ENCODE results near the gene DBX1. TPM values are rescaled to one million over a fixed set of nuclear protein-coding genes. Genes with fewer than 3 reads are reported as not detected.
A peak's percentile ranks its signal among the peaks of the same experiment; 100 is the strongest.

The DBX1 gene
- total RNA-seq, 1 donor from 2014 or later, result not detected

DNA sequence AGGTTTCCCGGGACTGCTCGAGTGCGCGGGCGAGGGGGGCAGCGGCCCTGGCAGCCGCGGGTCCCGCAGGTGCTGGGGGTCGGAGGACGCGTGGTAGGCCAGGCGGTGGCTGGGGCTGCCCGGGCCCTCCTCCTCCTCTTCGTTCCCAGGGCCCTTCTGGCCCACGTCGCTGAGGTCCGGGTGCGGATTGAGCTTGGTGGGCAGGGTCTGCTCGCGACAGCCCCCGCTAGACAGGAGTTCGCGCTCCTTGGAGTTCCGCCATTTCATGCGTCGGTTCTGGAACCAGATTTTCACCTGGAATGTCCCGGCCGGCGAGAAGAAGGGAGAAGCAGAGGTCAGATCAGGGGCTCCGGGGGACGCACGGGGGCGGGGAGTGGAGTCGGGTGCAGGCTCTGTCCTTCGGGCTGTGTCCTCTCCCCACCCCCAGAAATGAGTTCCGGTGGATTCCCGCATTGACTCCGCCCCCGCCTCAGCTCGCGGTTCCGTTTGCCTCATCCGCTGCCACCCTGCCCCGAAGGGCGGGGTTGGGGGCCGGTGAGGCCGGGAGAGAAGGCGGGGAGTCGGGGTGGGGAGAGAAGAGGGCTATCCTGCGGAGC, 3.9 kb downstream of the DBX1 start:
- TF ChIP-seq, protein P1, sequence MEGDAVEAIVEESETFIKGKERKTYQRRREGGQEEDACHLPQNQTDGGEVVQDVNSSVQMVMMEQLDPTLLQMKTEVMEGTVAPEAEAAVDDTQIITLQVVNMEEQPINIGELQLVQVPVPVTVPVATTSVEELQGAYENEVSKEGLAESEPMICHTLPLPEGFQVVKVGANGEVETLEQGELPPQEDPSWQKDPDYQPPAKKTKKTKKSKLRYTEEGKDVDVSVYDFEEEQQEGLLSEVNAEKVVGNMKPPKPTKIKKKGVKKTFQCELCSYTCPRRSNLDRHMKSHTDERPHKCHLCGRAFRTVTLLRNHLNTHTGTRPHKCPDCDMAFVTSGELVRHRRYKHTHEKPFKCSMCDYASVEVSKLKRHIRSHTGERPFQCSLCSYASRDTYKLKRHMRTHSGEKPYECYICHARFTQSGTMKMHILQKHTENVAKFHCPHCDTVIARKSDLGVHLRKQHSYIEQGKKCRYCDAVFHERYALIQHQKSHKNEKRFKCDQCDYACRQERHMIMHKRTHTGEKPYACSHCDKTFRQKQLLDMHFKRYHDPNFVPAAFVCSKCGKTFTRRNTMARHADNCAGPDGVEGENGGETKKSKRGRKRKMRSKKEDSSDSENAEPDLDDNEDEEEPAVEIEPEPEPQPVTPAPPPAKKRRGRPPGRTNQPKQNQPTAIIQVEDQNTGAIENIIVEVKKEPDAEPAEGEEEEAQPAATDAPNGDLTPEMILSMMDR (IDR thresholded peaks at IDR 0.05), result no peak
- no peak for DNase-seq (ENCODE audit: low spot score)
- no peak overlapping the region for H3K27ac Mint-ChIP-seq (ENCODE audit: unreplicated experiment)
- peaks cover 8% of the 10 kb centered on the region for H3K36me3 Mint-ChIP-seq (ENCODE audit: low read depth)
- H3K4me3 Mint-ChIP-seq (ENCODE audit: unreplicated experiment), result peak overlapping the region; percentile 38
- peaks cover 53% of the 10 kb centered on the region for H3K27me3 Mint-ChIP-seq (ENCODE audit: low read depth)
- peaks cover 2% of the 10 kb centered on the region for H3K9me3 Mint-ChIP-seq (ENCODE audit: low read depth)
- peaks cover 32% of the 10 kb centered on the region for H3K4me1 Mint-ChIP-seq (ENCODE audit: low read depth)

DNA sequence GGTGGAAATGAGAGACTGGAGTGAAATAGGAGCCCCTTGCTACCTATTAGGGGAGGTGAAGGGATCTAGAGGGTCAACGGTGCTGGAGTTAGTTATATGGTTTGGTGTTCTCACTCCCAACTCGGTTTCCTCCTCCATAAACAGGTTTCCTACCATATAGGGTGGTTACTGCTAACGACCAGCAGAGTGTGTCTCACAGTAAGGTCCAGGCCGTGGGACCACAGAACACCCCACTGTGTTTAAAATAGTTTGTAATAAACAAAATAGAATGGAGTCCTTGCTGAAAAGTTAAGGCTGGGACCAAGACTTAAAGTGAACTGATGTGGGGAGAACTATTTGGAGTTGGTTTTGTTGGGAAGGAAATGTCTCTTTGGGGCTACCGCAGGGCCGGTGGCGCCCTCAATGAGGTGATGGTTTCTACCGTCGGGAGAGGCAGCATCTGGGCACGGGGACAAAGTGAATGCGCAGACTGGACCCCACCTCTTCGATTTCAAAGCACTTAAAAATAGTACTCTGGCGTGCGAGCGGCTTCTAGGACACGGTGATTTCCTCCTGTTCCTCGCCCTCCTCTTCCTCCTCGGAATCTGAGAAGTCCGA, 4.5 kb downstream of the DBX1 start:
- peaks cover 48% of the 10 kb centered on the region for H3K27me3 Mint-ChIP-seq (ENCODE audit: low read depth)
- peaks cover 8% of the 10 kb centered on the region for H3K36me3 Mint-ChIP-seq (ENCODE audit: low read depth)
- H3K4me3 Mint-ChIP-seq (ENCODE audit: unreplicated experiment), result peak overlapping the region; percentile 25
- H3K27ac Mint-ChIP-seq (ENCODE audit: unreplicated experiment), result no peak overlapping the region
- H3K4me1 Mint-ChIP-seq (ENCODE audit: low read depth), result peaks cover 26% of the 10 kb centered on the region
- TF ChIP-seq, protein P1 (IDR thresholded peaks at IDR 0.05), result no peak
- peaks cover 2% of the 10 kb centered on the region for H3K9me3 Mint-ChIP-seq (ENCODE audit: low read depth)
- no peak for DNase-seq (ENCODE audit: low spot score)

DNA sequence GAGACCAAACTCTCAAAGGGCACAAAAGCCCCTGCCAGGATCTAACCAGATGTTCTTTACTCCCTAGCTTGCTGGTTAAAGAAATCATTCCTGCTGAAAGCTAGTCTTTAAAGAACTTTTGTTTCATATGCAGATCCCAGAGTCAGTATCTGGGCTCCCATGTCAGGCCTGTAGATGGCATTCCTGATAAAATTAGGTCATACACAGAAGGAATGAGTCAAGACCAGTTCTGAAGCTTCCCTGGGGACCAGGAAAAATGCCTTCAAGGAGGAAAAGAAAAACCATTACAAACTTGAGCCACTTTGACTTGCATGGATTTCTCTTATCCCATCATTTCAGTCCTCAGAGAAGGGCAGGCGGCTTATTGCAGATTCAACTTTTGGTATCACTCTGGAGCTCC, 5.9 kb downstream of the DBX1 start:
- TF ChIP-seq, protein P1 (IDR thresholded peaks at IDR 0.05), result peak; percentile 54
- Mint-ChIP-seq H3K4me1 (ENCODE audit: low read depth) (peaks cover 26% of the 10 kb centered on the region), H3K9me3 (ENCODE audit: low read depth) (peaks cover 2% of the 10 kb centered on the region), H3K4me3 (ENCODE audit: unreplicated experiment) (no peak overlapping the region), H3K36me3 (ENCODE audit: low read depth) (peaks cover 8% of the 10 kb centered on the region), H3K27me3 (ENCODE audit: low read depth) (peaks cover 39% of the 10 kb centered on the region), H3K27ac (ENCODE audit: unreplicated experiment) (no peak overlapping the region)
- no peak for DNase-seq (ENCODE audit: low spot score)

DNA sequence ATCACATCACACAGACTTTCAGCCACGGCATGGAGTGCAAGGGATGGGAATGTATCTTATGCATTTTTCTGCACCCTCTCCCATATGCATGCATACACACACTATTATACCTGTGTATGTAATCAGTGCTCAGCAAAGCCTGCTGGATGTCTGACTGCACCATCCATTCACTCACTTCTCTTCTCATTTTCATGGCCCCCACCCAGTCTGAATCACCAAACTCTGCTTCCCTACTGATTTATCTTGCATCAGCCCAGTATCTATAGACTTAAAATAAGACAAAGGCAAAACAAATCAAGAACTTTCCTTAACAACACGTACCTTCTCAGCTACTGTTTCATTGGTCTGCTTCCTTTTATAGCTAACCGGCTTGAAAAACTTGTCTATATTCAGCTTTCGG, 21.6 kb downstream of the DBX1 start:
- TF ChIP-seq, protein P1 (IDR thresholded peaks at IDR 0.05), result no peak
- Mint-ChIP-seq H3K27ac (ENCODE audit: unreplicated experiment) (no peak overlapping the region), H3K9me3 (ENCODE audit: low read depth) (no peaks in the 10 kb centered on the region), H3K27me3 (ENCODE audit: low read depth) (peaks cover 26% of the 10 kb centered on the region), H3K4me3 (ENCODE audit: unreplicated experiment) (no peak overlapping the region), H3K36me3 (ENCODE audit: low read depth) (peaks cover 3% of the 10 kb centered on the region), H3K4me1 (ENCODE audit: low read depth) (no peaks in the 10 kb centered on the region)
- no peak for DNase-seq (ENCODE audit: low spot score)

DNA sequence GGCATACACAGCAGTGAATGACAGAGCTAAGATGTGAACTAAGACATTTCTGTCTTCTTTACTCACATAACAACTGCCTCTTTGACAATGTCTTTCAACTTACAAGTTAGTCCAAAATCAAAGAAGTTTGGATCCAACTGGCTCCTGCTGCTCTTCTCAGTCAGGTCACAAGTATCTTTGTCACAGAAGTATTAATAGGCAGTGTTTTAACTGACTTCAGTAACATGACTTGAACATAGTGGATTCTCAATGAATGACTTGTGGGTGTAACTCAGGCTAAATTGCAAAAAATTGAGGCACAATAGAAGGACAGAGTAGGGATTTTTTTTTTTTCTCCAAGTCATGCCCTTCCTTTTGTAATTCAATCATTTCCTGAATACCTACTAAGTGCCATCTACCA, 22.6 kb downstream of the DBX1 start:
- H3K27ac Mint-ChIP-seq (ENCODE audit: unreplicated experiment), result no peak overlapping the region
- TF ChIP-seq, protein P1 (IDR thresholded peaks at IDR 0.05), result no peak
- no peak overlapping the region for H3K4me3 Mint-ChIP-seq (ENCODE audit: unreplicated experiment)
- peaks cover 21% of the 10 kb centered on the region for H3K27me3 Mint-ChIP-seq (ENCODE audit: low read depth)
- peaks cover 1% of the 10 kb centered on the region for H3K36me3 Mint-ChIP-seq (ENCODE audit: low read depth)
- no peaks in the 10 kb centered on the region for H3K9me3 Mint-ChIP-seq (ENCODE audit: low read depth)
- H3K4me1 Mint-ChIP-seq (ENCODE audit: low read depth), result peaks cover under 1% of the 10 kb centered on the region
- DNase-seq (ENCODE audit: low spot score), result no peak

Measured in chondrocyte (in vitro differentiated cells).